ENCODE results near the gene USP7. TPM values are rescaled to one million over a fixed set of nuclear protein-coding genes. Genes with fewer than 3 reads are reported as not detected.
"Not testable (repeated sequence)": the region's sequence is repeated elsewhere in the genome, so short reads cannot be mapped to it uniquely, and the experiment has no call there.

USP7 gene
- total and polyA plus RNA-seq, 7 donors = 41.6 to 135 (median 108) TPM

- intact Hi-C loops (cut with DNase I) = loop anchor here in 1 of 2 donors (10.0 kb wide), 1 partner anchor 85 kb away; no protein-coding TSS in a partner anchor
- Histone ChIP-seq H3K27me3 (ENCODE audit: insufficient read depth in 3 of 3, low read length in 2 of 3) (no peaks in the 10 kb centered on the region), H3K9me3 (no peaks in the 10 kb centered on the region), H3K36me3 (ENCODE audit: insufficient read depth in 1 of 2, low read depth in 1 of 2) (peaks cover 13 to 87% of the 10 kb centered on the region in 2 donors), H3K27ac (no peak overlapping the region), H3K4me1 (peaks cover 11% of the 10 kb centered on the region), H3K4me3 (no peak overlapping the region)
- DNase-seq = no peak
- 88 to 91% (median 89%) methylated on average over 11 of the region's 11 CpGs for WGBS, 3 donors
- TF ChIP-seq CTCF (IDR thresholded peaks at IDR 0.05) = no peak
- no peak for ATAC-seq
Observed at GRCh38 chr16:8919934-8920462, 43.7 kb downstream of the USP7 start.

- WGBS, 3 donors = 85 to 89% (median 86%) methylated on average over 18 of the region's 18 CpGs
- no peak for ATAC-seq
- Histone ChIP-seq H3K4me3 (no peak overlapping the region), H3K27me3 (ENCODE audit: insufficient read depth in 3 of 3, low read length in 2 of 3) (no peaks in the 10 kb centered on the region), H3K4me1 (peaks cover 4% of the 10 kb centered on the region), H3K9me3 (no peaks in the 10 kb centered on the region), H3K27ac (no peak overlapping the region), H3K36me3 (ENCODE audit: insufficient read depth in 1 of 2, low read depth in 1 of 2) (peaks cover 13 to 89% of the 10 kb centered on the region in 2 donors)
- no peak for TF ChIP-seq CTCF (IDR thresholded peaks at IDR 0.05)
- no peak for DNase-seq
- intact Hi-C loops (cut with DNase I) = no loop called here
Observed at GRCh38 chr16:8919089-8919933, 44.4 kb downstream of the USP7 start.

- WGBS, 3 donors = 94 to 96% (median 94%) methylated on average over 10 of the region's 10 CpGs
- H3K4me1 ChIP-seq; DNase-seq; intact Hi-C loops (cut with DNase I); H3K9me3 ChIP-seq; H3K27me3 ChIP-seq (ENCODE audit: insufficient read depth in 3 of 3, low read length in 2 of 3); H3K27ac ChIP-seq; ATAC-seq; H3K4me3 ChIP-seq: not testable (repeated sequence)
- peaks cover 13 to 100% of the 10 kb centered on the region in 2 donors for H3K36me3 ChIP-seq (ENCODE audit: insufficient read depth in 1 of 2, low read depth in 1 of 2)
Observed at GRCh38 chr16:8917336-8917735, 46.4 kb downstream of the USP7 start.

GRCh38 chr16:8916541-8917225 lies 47.0 kb downstream of the USP7 start:
- Histone ChIP-seq H3K9me3 (no peaks in the 10 kb centered on the region), H3K4me3 (no peak overlapping the region), H3K4me1 (no peaks in the 10 kb centered on the region), H3K27ac (no peak overlapping the region), H3K36me3 (ENCODE audit: insufficient read depth in 1 of 2, low read depth in 1 of 2) (peaks cover 13 to 100% of the 10 kb centered on the region in 2 donors), H3K27me3 (ENCODE audit: insufficient read depth in 3 of 3, low read length in 2 of 3) (no peaks in the 10 kb centered on the region)
- DNase-seq (no peak), ATAC-seq (no peak)
- no peak for TF ChIP-seq CTCF (IDR thresholded peaks at IDR 0.05)
- 91 to 92% (median 92%) methylated on average over 5 of the region's 5 CpGs for WGBS, 3 donors
- intact Hi-C loops (cut with DNase I) = no loop called here

- no peaks in the 10 kb centered on the region for H3K4me1 ChIP-seq
- WGBS, 3 donors = 88 to 92% (median 89%) methylated on average over 7 of the region's 7 CpGs
- no peak for DNase-seq
- no peak for TF ChIP-seq CTCF (IDR thresholded peaks at IDR 0.05)
- intact Hi-C loops (cut with DNase I) = no loop called here
- H3K27ac ChIP-seq = no peak overlapping the region
- no peaks in the 10 kb centered on the region for H3K27me3 ChIP-seq (ENCODE audit: insufficient read depth in 3 of 3, low read length in 2 of 3)
- H3K36me3 ChIP-seq (ENCODE audit: insufficient read depth in 1 of 2, low read depth in 1 of 2) = peaks cover 13 to 100% of the 10 kb centered on the region in 2 donors
- no peak overlapping the region for H3K4me3 ChIP-seq
- ATAC-seq = no peak
- H3K9me3 ChIP-seq = no peaks in the 10 kb centered on the region
Observed at GRCh38 chr16:8915722-8916301, 47.9 kb downstream of the USP7 start.

All from psoas muscle (tissue), 8 donors.